ENCODE data around the gene ARFGAP1.
"Not testable (repeated sequence)": the region's sequence is repeated elsewhere in the genome, so short reads cannot be mapped to it uniquely, and the experiment has no call there.

GRCh38 chr20:63335060-63335459, 62.4 kb downstream of the ARFGAP1 start:
- not testable (repeated sequence) for TF ChIP-seq CTCF (IDR thresholded peaks at IDR 0.05; ENCODE audit: extremely low read depth in 1 of 2, insufficient read depth in 1 of 2, low read depth in 1 of 2, low read length in 2 of 2); EZH2 (IDR thresholded peaks at IDR 0.05; ENCODE audit: borderline replicate concordance, low read depth, low read length, severe bottlenecking); POLR2AphosphoS5 (IDR thresholded peaks at IDR 0.05; ENCODE audit: insufficient read depth, low read depth, low read length)
